Measurements from ENCODE around the gene SF3B3.
"Not testable (repeated sequence)": the region's sequence is repeated elsewhere in the genome, so short reads cannot be mapped to it uniquely, and the experiment has no call there.

The SF3B3 gene

GRCh38 chr16:70569752-70570151 lies 46.1 kb downstream of the SF3B3 start:
- DNase-seq: no peak

- DNase-seq: no peak
Observed at GRCh38 chr16:70570967-70571570, 47.5 kb downstream of the SF3B3 start.

- no peak for DNase-seq
Observed at GRCh38 chr16:70571623-70572022, 48.0 kb downstream of the SF3B3 start.

GRCh38 chr16:70572050-70572925 lies 48.7 kb downstream of the SF3B3 start:
- no peak for DNase-seq

GRCh38 chr16:70572926-70573270 lies 49.3 kb downstream of the SF3B3 start:
- DNase-seq: no peak

- no peak for DNase-seq
Observed at GRCh38 chr16:70573451-70574121, 50.0 kb downstream of the SF3B3 start.

GRCh38 chr16:70574595-70575271 lies 51.1 kb downstream of the SF3B3 start:
- no peak for DNase-seq

- no peak for DNase-seq
Observed at GRCh38 chr16:70575376-70575775, 51.8 kb downstream of the SF3B3 start.

- DNase-seq: no peak
Observed at GRCh38 chr16:70576431-70577255, 53.0 kb downstream of the SF3B3 start.

- no peak for DNase-seq
Observed at GRCh38 chr16:70577256-70577698, 53.7 kb downstream of the SF3B3 start.

GRCh38 chr16:70578035-70578434 lies 54.4 kb downstream of the SF3B3 start:
- DNase-seq: no peak

GRCh38 chr16:70579248-70579647 lies 55.6 kb downstream of the SF3B3 start:
- no peak for DNase-seq

- no peak for DNase-seq
Observed at GRCh38 chr16:70579648-70580630, 56.3 kb downstream of the SF3B3 start.

- DNase-seq: no peak
Observed at GRCh38 chr16:70582280-70582978, 58.8 kb downstream of the SF3B3 start.

GRCh38 chr16:70586731-70587130 lies 63.1 kb downstream of the SF3B3 start:
- DNase-seq: no peak

GRCh38 chr16:70588565-70588964 lies 64.9 kb downstream of the SF3B3 start:
- no peak for DNase-seq

- DNase-seq: not testable (repeated sequence)
Observed at GRCh38 chr16:70589416-70589815, 65.8 kb downstream of the SF3B3 start.

GRCh38 chr16:70589998-70590471 lies 66.4 kb downstream of the SF3B3 start:
- no peak for DNase-seq

GRCh38 chr16:70590722-70591415 lies 67.3 kb downstream of the SF3B3 start:
- no peak for DNase-seq

- DNase-seq: no peak
Observed at GRCh38 chr16:70591615-70592014, 68.0 kb downstream of the SF3B3 start.
